GM12878 (cell line): Measurements from ENCODE around the gene TSSC4. TPM values are rescaled to one million over a fixed set of nuclear protein-coding genes. Genes with fewer than 3 reads are reported as not detected.

Source experiments
- ATAC-seq: fragments of 200-7000 bp; cut with Tn5 transposase; 3 replicates; pipeline ENCODE4 v1.9.1; 2020; ENCODE audit warnings: mild to moderate bottlenecking, moderate library complexity
- BruUV-seq: library from RNA; stranded (reverse); fragments of 400-500 nt; replicated peaks from 2 replicates; lab custom pipeline; 2021; lab: Mats Ljungman, UMichigan
- CTCF ChIA-PET: fragments of 300-600 bp; sonication (Branson Sonifier 250); formaldehyde crosslinking; extraction: SDS; loops from one replicate; lab custom pipeline; 2021; ENCODE audit warnings: inconsistent platforms; lab: Yijun Ruan, JAX
- POLR2A ChIA-PET: fragments of 350-600 bp; formaldehyde crosslinking; extraction: SDS; loops from one replicate; lab custom pipeline; 2021; ENCODE audit warnings: inconsistent platforms; lab: Charles Lee
- RAD21 ChIA-PET: fragments of 300-600 bp; sonication (Branson Sonifier 250); formaldehyde crosslinking; loops from one replicate; lab custom pipeline; 2023; ENCODE audit warnings: antibody characterized with exemption; ENCODE audit not compliant: unreplicated experiment; lab: Charles Lee
- SMC1A ChIA-PET: fragments of 300-600 bp; sonication (Branson Sonifier 250); formaldehyde crosslinking; loops from one replicate; lab custom pipeline; 2023; ENCODE audit not compliant: unreplicated experiment, uncharacterized antibody; lab: Charles Lee
- DNase-seq: peaks from one replicate; pipeline ENCODE4 v3.0.0-alpha.2; 2011; ENCODE audit warnings: low read depth, low spot score
- FAIRE-seq: peaks from 3 replicates; lab custom pipeline; 2011; peaks lifted over from hg19 to GRCh38; lab: Jason Lieb, UNC
- H2AFZ ChIP-seq: 2 replicates; pipeline ENCODE4 v1.6.0; 2011; ENCODE audit warnings: low read depth, low read length, control low read depth; ENCODE audit not compliant: control insufficient read depth
- H3K27ac ChIP-seq: 2 replicates; pipeline ENCODE4 v1.5.1; 2011; ENCODE audit warnings: control low read depth; ENCODE audit not compliant: control insufficient read depth, insufficient read depth
- H3K27me3 ChIP-seq, 2 experiments: replicated peaks in 1 of 2; 2 replicates each; pipeline versions ENCODE4 v1.6.0 to v1.6.1; 2011; ENCODE audit warnings: low read length in 1 of 2; ENCODE audit not compliant: control insufficient read depth in 2 of 2, insufficient read depth in 2 of 2
- H3K36me3 ChIP-seq, 2 experiments: 2 replicates each; pipeline ENCODE4 v1.5.1; 2011; ENCODE audit warnings: low read length in 1 of 2; ENCODE audit not compliant: control insufficient read depth in 2 of 2, insufficient read depth in 2 of 2
- H3K4me1 ChIP-seq: 2 replicates; pipeline ENCODE4 v1.6.1; 2011; ENCODE audit warnings: mild to moderate bottlenecking, low read length, moderate library complexity, mixed read lengths; ENCODE audit not compliant: control insufficient read depth, insufficient read depth
- H3K4me2 ChIP-seq: 2 replicates; pipeline ENCODE4 v1.6.0; 2011; ENCODE audit warnings: control low read depth; ENCODE audit not compliant: control insufficient read depth, insufficient read depth
- H3K4me3 ChIP-seq: fragments of 200-600 bp; sonication (generic); 2 replicates; pipeline ENCODE4 v1.5.1; 2016
- H3K79me2 ChIP-seq: 2 replicates; pipeline ENCODE4 v1.6.0; 2011; ENCODE audit warnings: low read length; ENCODE audit not compliant: control insufficient read depth, insufficient read depth
- H3K9ac ChIP-seq: 2 replicates; pipeline ENCODE4 v1.8.0; 2011; ENCODE audit warnings: low read length, control low read depth, mixed read lengths; ENCODE audit not compliant: control insufficient read depth, insufficient read depth
- H3K9me3 ChIP-seq: replicated peaks from 3 replicates; pipeline ENCODE4 v1.5.1; 2011; ENCODE audit warnings: mild to moderate bottlenecking, low read length; ENCODE audit not compliant: control insufficient read depth, insufficient read depth
- H4K20me1 ChIP-seq: 2 replicates; pipeline ENCODE4 v1.6.0; 2011; ENCODE audit not compliant: control insufficient read depth, insufficient read depth
- HSF1 ChIP-seq: fragments of 150-350 bp; IDR thresholded peaks from 2 replicates; pipeline ENCODE4 v1.6.1; 2014; ENCODE audit warnings: mild to moderate bottlenecking, low read depth, low read length
- IRF5 ChIP-seq: fragments of 450-650 bp; IDR thresholded peaks from 2 replicates; pipeline ENCODE4 v1.6.1; 2017; ENCODE audit warnings: borderline replicate concordance
- MEF2A ChIP-seq: IDR thresholded peaks from 2 replicates; pipeline ENCODE4 v1.6.1; 2011; ENCODE audit warnings: low read depth, mild to moderate bottlenecking, low read length, moderate library complexity; ENCODE audit not compliant: insufficient read depth
- NRF1 ChIP-seq: conservative IDR thresholded peaks from 2 replicates; pipeline ENCODE4 v1.6.1; 2011; ENCODE audit warnings: mild to moderate bottlenecking, low read depth, low read length, improper control_type of control experiment
- TCF3 ChIP-seq: IDR thresholded peaks from 2 replicates; pipeline ENCODE4 v1.6.1; 2012; ENCODE audit warnings: low read depth, mild to moderate bottlenecking, low read length, borderline replicate concordance; ENCODE audit not compliant: insufficient read depth
- ZNF207 ChIP-seq: fragments of 450-650 bp; IDR thresholded peaks from 2 replicates; pipeline ENCODE4 v1.6.1; 2014; ENCODE audit warnings: antibody characterized with exemption, mild to moderate bottlenecking, borderline replicate concordance
- ZNF24 ChIP-seq: fragments of 450-650 bp; IDR thresholded peaks from 2 replicates; pipeline ENCODE4 v1.6.1; 2017; ENCODE audit warnings: antibody characterized with exemption, mild to moderate bottlenecking
- WGBS: methylation state at CpG from one replicate; pipeline ENCODE4 v1.1.6; 2016; ENCODE audit warnings: low lambda C conversion rate; ENCODE audit not compliant: insufficient replicate concordance, insufficient coverage; ENCODE audit errors: missing lambda C conversion rate; 5-methylcytosine and 5-hydroxymethylcytosine counted together
- in situ Hi-C: fragments of 300-500 bp; cut with MboI; formaldehyde crosslinking; loops from 9 replicates; pipeline ENCODE4 v1.14.3; 2018; ENCODE audit warnings: mixed read lengths
- intact Hi-C: fragments of 100-400 bp; cut with micrococcal nuclease; formaldehyde crosslinking; loops from one replicate; pipeline ENCODE4 v1.14.2; 2022; ENCODE audit not compliant: unreplicated experiment
- polyA plus RNA-seq, 11 experiments: library from polyadenylated mRNA; depleted of rRNA in 4 of 11; unstranded in 6 of 11; stranded (reverse) in 5 of 11; fragments of >200 nt; fragmentation: Nextera tagmentation in 4 of 11; fragmentation: Illumina TruSeq in 1 of 11; extraction: Ambion mirVana in 4 of 11; extraction: Trizol in 1 of 11; gene quantifications; 1 replicate in 1 of 11; 2 replicates in 10 of 11; pipeline versions ENCODE4 v1.2.1 to v1.2.3, GENCODE V29; 2011 to 2016; ENCODE audit warnings: inconsistent platforms in 2 of 11, missing spikeins in 2 of 11, low read depth in 1 of 11
- total RNA-seq, 4 experiments: library from RNA; depleted of rRNA in 3 of 4; stranded (reverse); fragments of >200 nt in 3 of 4; fragmentation: Illumina TruSeq in 1 of 4; extraction: Trizol in 1 of 4; gene quantifications; 2 replicates each; pipeline versions ENCODE4 v1.2.1 to v1.2.3, GENCODE V29; 2013 to 2021
- TF ChIP-seq, protein P1 (sequence below): fragments of 450-650 bp; IDR thresholded peaks from 2 replicates; pipeline ENCODE4 v1.6.1; 2017; ENCODE audit warnings: mild to moderate bottlenecking

TSSC4 gene
- total and polyA plus RNA-seq, 10 of the 15 experiments (the other 5 are each of a cell fraction or from before 2014, with no cell fraction given): 0.69 to 70.1 (median 25.7) TPM

DNA sequence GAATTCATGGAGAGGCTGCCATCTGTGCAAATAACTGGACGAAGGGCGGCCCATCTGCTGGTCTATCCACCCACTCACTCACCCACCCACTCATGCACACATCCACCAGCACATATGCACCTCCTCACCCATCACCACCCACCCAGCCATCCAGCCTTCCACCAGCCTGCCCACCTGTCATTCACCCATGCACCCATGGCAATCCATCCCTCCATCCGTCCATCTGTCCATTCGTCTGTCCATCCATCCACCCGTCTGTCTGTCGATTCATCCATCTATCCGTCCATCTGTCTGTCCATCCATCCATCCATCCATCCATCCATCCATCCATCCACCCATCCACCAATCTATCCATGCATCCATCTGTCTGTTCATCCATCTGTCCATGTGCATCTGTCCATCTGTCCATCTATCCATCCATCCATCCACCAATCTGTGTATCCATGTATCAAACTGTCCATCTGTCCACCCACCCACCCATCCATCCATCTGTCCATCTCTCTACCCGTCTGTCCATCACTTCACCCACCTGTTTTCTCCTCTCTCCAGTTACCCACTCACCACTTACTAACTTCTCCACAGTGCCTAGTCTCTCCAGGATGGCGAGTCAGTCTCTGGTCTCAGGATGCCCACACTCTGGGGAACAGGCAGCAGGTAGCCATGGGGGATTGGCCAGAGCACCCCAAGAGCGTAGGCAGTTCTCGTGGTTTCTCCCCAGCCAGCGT lies 34.9 kb downstream of the TSSC4 start:
- Histone ChIP-seq H3K4me1 (no peaks in the 10 kb centered on the region), H3K27me3 (no peaks in the 10 kb centered on the region), H3K79me2 (no peaks in the 10 kb centered on the region), H2AFZ (no peak overlapping the region), H4K20me1 (no peaks in the 10 kb centered on the region), H3K36me3 (no peaks in the 10 kb centered on the region), H3K4me3 (no peak overlapping the region), H3K27ac (no peak overlapping the region), H3K4me2 (no peak overlapping the region), H3K9ac (no peak overlapping the region), H3K9me3 (no peaks in the 10 kb centered on the region; the same call in 2 of the 3 replicates)
- ChIA-PET POLR2A (no interaction called here), CTCF (no interaction called here), RAD21 (no interaction called here), SMC1A (no interaction called here)
- no peak for FAIRE-seq
- no peak for DNase-seq
- BruUV-seq: no TSS peak
- ATAC-seq: no peak
- WGBS: 23% methylated on average over 12 of the region's 12 CpGs
- TF ChIP-seq MEF2A: no peak
- TF ChIP-seq TCF3: no peak
- TF ChIP-seq ZNF207: no peak
- TF ChIP-seq ZNF24: no peak
- TF ChIP-seq IRF5: no peak
- no peak for TF ChIP-seq HSF1
- TF ChIP-seq NRF1: no peak
- TF ChIP-seq, protein P1, sequence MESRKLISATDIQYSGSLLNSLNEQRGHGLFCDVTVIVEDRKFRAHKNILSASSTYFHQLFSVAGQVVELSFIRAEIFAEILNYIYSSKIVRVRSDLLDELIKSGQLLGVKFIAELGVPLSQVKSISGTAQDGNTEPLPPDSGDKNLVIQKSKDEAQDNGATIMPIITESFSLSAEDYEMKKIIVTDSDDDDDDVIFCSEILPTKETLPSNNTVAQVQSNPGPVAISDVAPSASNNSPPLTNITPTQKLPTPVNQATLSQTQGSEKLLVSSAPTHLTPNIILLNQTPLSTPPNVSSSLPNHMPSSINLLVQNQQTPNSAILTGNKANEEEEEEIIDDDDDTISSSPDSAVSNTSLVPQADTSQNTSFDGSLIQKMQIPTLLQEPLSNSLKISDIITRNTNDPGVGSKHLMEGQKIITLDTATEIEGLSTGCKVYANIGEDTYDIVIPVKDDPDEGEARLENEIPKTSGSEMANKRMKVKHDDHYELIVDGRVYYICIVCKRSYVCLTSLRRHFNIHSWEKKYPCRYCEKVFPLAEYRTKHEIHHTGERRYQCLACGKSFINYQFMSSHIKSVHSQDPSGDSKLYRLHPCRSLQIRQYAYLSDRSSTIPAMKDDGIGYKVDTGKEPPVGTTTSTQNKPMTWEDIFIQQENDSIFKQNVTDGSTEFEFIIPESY: no peak
- in situ Hi-C loops: no loop called here
- intact Hi-C loops: no loop called here
